NCI-H1930 (cell line): ENCODE data around the gene RAD51C.
A peak's percentile ranks its signal among the peaks of the same experiment; 100 is the strongest.
"Not testable (repeated sequence)": the region's sequence is repeated elsewhere in the genome, so short reads cannot be mapped to it uniquely, and the experiment has no call there.

ENCODE experiments used
- DNase-seq, 2 experiments: peaks; one replicate each; lab custom pipeline; 2025; lab: John Stamatoyannopoulos, UW

The RAD51C gene

GRCh38 chr17:58741121-58741625 is 48.8 kb downstream of the RAD51C start:
- DNase-seq = no peak

DNA sequence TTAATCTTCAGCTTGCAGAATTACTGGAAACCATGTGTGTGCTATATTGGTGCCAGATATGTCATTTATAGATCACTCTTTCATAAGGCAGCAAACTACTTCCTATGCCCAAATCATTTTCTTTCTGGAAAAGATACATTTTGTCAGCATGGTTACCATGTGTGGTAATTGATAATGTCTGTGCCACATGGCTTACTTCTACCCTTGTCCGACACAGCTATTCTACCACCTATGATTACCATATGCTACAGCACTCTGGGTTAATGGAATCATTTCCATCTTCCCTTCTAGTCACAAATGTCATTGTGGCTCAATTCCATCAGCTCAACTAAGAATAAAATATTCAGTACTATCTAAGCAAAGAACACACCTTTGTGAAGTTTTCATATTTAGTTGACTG is 55.3 kb downstream of the RAD51C start:
- DNase-seq = no peak

DNA sequence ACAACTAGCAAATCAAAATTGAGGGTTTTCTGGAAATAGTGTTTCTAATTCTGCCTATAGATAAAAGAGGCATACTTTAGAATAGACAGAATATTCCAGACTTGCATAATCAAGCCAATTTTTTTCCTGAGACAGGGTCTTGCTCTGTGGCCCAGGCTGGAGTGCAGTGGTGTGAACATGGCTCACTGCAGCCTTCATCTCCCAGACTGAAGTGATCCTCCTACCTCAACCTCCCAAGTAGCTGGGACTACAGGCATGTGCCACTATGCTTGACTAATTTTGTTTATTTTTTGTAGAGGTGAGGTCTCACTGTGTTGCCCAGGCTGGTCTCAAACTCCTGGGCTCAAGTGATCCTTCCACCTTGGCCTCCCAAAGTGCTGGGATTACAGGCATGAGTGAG is 57.2 kb downstream of the RAD51C start:
- DNase-seq = not testable (repeated sequence)

DNA sequence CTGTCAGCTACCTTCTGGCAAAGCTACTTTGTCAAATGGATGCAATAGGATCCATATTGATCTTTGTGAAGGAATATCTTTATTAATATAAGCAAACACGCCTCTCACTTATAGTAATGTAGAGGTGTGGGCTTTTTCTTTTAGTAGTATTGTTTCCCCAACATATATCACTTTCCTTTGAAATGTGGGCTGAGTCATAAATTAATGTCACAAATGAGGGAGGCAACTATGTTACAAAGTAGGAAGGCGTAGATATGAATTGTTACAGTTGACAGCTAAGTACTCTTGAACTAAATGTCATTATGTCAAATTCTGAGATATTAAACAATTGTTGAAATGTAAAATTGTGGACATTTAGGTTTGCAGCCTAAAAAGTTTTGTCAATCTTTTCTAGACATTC is 60.6 kb downstream of the RAD51C start:
- no peak for DNase-seq

DNA sequence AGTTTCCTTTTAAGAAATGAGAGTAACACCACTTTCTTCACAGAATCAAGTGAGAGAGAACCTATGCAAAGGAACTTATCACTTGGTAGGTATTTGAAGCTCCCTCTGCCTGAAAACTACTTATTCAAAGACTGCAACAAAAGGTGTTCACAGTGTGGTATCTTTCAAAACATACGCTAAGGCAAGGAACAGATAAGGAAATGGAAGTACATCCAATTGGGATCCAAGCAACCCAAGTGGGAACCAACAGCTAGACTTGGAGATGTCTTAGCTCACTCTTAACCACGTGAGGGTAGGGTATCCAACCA is 62.8 kb downstream of the RAD51C start:
- no peak for DNase-seq

GRCh38 chr17:58755577-58756245 is 63.3 kb downstream of the RAD51C start, which contains the start of gene PPM1E:
TSS of gene PPM1E (plus strand) at chr17:58755854.
- peak; percentile 70 to 76 for DNase-seq

DNA sequence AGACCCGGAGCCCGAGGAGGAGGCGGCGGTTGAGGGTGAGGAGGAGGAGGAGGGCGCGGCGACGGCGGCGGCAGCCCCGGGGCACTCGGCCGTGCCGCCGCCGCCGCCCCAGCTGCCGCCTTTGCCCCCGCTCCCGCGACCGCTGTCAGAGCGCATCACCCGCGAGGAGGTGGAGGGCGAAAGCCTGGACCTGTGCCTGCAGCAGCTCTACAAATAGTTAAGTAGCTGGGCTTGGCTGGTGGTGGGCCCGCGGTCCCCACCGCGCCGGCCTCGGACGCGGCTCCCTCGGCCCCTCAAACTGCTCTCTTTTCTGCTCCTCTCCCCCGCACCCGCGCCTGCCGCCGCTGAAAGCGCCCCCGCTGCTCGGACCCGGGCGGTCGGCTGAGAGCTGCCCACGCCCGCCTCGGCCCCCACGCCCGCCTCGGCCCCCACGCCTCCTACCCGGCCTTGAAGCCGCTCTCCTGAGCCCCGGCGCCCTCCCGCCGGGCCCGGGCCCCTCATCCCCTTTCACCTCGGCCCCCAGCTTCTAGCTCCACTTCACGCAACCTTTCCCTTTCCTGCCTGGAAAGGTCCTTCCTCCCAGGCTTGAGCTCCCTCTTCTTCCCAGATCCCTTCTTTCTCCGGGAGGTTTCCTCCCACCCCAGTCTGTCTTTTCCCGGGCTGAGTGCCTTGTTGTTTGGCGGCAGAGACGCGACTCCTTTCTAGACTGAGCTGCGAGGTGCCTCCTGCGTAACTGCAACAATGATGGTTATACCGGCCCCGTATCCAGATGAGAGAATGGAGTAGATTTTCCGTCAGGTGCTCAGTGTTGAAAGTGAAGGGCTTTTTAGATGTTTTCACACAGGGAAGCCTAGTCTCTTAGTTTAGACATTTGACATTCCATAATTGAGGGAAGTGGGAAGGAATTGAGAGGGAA is 64.1 kb downstream of the RAD51C start:
- no peak for DNase-seq

GRCh38 chr17:58757162-58757613 is 64.8 kb downstream of the RAD51C start:
- DNase-seq = no peak

DNA sequence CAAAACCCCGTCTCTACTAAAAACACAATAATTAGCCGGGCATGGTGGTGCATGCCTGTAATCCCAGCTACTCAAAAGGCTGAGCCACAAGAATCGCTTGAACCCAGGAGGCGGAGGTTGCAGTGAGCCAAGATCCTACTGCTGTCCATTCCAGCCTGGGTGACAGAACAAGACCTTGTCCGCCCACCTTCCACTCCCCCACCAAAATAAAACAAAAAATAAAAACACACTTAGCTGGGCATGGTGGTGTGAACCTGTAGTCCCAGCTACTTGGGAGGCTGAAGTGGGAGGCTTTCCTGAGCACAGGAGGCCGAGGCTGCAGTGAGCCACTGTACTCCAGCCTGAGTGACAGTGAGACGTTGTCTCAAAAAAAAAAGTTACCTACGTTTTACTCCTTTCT is 66.5 kb downstream of the RAD51C start:
- no peak for DNase-seq

DNA sequence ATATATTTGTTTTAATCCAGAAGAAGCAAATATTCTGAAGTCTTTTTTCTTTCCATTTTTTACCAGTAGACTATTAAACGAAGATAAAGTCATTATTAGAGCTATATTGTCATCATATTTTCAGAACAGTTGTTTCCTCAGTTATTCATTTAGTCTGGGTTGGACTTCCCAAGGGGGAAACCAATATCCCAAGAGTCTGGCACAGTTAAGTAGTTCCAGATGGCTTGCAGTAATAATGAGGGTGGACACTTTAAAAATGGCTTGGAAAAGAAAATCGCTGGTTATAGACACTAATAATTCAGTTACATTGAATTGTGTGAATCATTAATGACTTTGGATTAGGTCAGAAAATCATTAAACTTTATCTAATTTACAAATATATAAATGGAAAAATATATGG is 67.1 kb downstream of the RAD51C start:
- no peak for DNase-seq

- no peak for DNase-seq
These were observed 67.8 kb downstream of the RAD51C start for GRCh38 chr17:58760248-58760647.

GRCh38 chr17:58763263-58763662 is 70.9 kb downstream of the RAD51C start:
- DNase-seq = no peak

DNA sequence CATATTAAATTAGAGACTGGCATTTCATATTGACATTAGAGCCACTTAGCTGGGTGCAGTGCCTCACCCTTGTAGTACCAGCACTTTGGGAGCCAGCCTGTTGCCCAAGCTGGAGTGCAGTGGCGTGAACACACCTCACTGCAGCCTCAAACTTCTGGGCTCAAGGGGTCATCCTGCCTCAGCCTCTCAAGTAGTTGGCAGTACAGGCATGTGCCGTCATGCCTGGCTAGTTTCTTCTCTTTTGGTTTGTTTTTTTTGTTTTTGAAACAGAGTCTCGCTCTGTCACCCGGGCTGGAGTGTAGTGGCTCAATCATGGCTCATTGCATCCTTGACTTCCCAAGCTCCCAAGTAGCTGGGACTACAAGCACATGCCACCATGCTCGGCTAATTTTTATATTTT is 72.0 kb downstream of the RAD51C start:
- DNase-seq = no peak

DNA sequence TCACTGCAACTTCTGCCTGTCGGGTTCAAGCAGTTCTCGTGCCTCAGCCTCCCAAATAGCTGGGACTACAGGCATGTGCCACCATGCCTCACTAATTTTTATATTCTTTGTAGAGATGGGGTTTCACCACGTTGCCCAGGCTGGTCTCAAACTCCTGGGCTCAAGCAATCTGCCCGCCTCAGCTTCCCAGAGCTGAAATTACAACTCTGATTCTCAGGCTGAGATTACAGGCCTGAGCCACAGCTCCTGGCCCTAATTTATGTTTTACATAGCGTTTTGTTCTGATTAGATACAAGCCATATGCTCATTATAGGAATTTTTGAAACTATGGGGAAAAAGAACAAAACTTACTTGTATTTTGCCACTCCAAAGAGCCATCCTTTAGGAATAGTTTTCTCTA is 86.1 kb downstream of the RAD51C start:
- not testable (repeated sequence) for DNase-seq

- no peak for DNase-seq
These were observed 87.0 kb downstream of the RAD51C start for GRCh38 chr17:58779446-58779845.

GRCh38 chr17:58783380-58783779 is 91.0 kb downstream of the RAD51C start:
- peak in 1 of 2 experiments; percentile 18 for DNase-seq

- DNase-seq = no peak
These were observed 92.7 kb downstream of the RAD51C start for GRCh38 chr17:58785097-58785496.
